IPS-15b (cell line): ENCODE results near the gene CPLANE1.
"Not testable (repeated sequence)": the region's sequence is repeated elsewhere in the genome, so short reads cannot be mapped to it uniquely, and the experiment has no call there.

Experiments
- H3K27me3 ChIP-seq: one replicate; pipeline ENCODE4 v1.6.1; 2013; ENCODE audit warnings: low read length; ENCODE audit not compliant: control insufficient read depth, insufficient read depth
- H3K36me3 ChIP-seq: one replicate; pipeline ENCODE4 v1.6.1; 2013; ENCODE audit warnings: low read length; ENCODE audit not compliant: control insufficient read depth, insufficient read depth
- H3K4me1 ChIP-seq: one replicate; pipeline ENCODE4 v1.6.1; 2013; ENCODE audit warnings: mild to moderate bottlenecking, low read length; ENCODE audit not compliant: control insufficient read depth, insufficient read depth
- H3K4me3 ChIP-seq: one replicate; pipeline ENCODE4 v1.5.1; 2013; ENCODE audit warnings: low read depth, low read length
- H3K9ac ChIP-seq: one replicate; pipeline ENCODE4 v1.6.1; 2013; ENCODE audit warnings: low read depth, mild to moderate bottlenecking, low read length
- H3K9me3 ChIP-seq: one replicate; pipeline ENCODE4 v1.6.1; 2013; ENCODE audit warnings: mild to moderate bottlenecking, low read length; ENCODE audit not compliant: control insufficient read depth, insufficient read depth

Gene CPLANE1

GRCh38 chr5:37166197-37166596 lies 83.0 kb downstream of the CPLANE1 start:
- H3K9ac ChIP-seq = no peak overlapping the region
- H3K4me1 ChIP-seq = no peaks in the 10 kb centered on the region
- H3K36me3 ChIP-seq = peaks cover 6% of the 10 kb centered on the region
- no peaks in the 10 kb centered on the region for H3K27me3 ChIP-seq
- no peaks in the 10 kb centered on the region for H3K9me3 ChIP-seq
- no peak overlapping the region for H3K4me3 ChIP-seq

GRCh38 chr5:37165761-37166160 lies 83.4 kb downstream of the CPLANE1 start:
- Histone ChIP-seq H3K27me3 (no peaks in the 10 kb centered on the region), H3K36me3 (peaks cover 6% of the 10 kb centered on the region), H3K9ac (no peak overlapping the region), H3K9me3 (no peaks in the 10 kb centered on the region), H3K4me1 (no peaks in the 10 kb centered on the region), H3K4me3 (no peak overlapping the region)

- Histone ChIP-seq H3K27me3 (no peaks in the 10 kb centered on the region), H3K4me3 (no peak overlapping the region), H3K9ac (no peak overlapping the region), H3K4me1 (no peaks in the 10 kb centered on the region), H3K36me3 (no peaks in the 10 kb centered on the region), H3K9me3 (no peaks in the 10 kb centered on the region)
These were observed 95.5 kb downstream of the CPLANE1 start for GRCh38 chr5:37153661-37154060.

- no peaks in the 10 kb centered on the region for H3K9me3 ChIP-seq
- H3K9ac ChIP-seq = no peak overlapping the region
- no peaks in the 10 kb centered on the region for H3K4me1 ChIP-seq
- no peak overlapping the region for H3K4me3 ChIP-seq
- no peaks in the 10 kb centered on the region for H3K27me3 ChIP-seq
- H3K36me3 ChIP-seq = no peaks in the 10 kb centered on the region
These were observed 102.3 kb downstream of the CPLANE1 start for GRCh38 chr5:37146896-37147295.

- Histone ChIP-seq H3K4me1 (no peaks in the 10 kb centered on the region), H3K27me3 (no peaks in the 10 kb centered on the region), H3K9me3 (peaks cover 5% of the 10 kb centered on the region), H3K4me3 (no peak overlapping the region), H3K36me3 (peaks cover 3% of the 10 kb centered on the region), H3K9ac (no peak overlapping the region)
These were observed 112.5 kb downstream of the CPLANE1 start for GRCh38 chr5:37136694-37137093.

- H3K36me3 ChIP-seq, H3K4me3 ChIP-seq, H3K9me3 ChIP-seq, H3K27me3 ChIP-seq, H3K4me1 ChIP-seq, H3K9ac ChIP-seq: not testable (repeated sequence)
These were observed 113.9 kb downstream of the CPLANE1 start for GRCh38 chr5:37135312-37135711.

- H3K4me1 ChIP-seq = no peaks in the 10 kb centered on the region
- no peak overlapping the region for H3K9ac ChIP-seq
- no peaks in the 10 kb centered on the region for H3K27me3 ChIP-seq
- peaks cover 5% of the 10 kb centered on the region for H3K9me3 ChIP-seq
- peaks cover 3% of the 10 kb centered on the region for H3K36me3 ChIP-seq
- H3K4me3 ChIP-seq = no peak overlapping the region
These were observed 115.2 kb downstream of the CPLANE1 start for GRCh38 chr5:37133939-37134338.

- Histone ChIP-seq H3K9ac (no peak overlapping the region), H3K4me1 (no peaks in the 10 kb centered on the region), H3K9me3 (peaks cover 5% of the 10 kb centered on the region), H3K4me3 (no peak overlapping the region), H3K27me3 (no peaks in the 10 kb centered on the region), H3K36me3 (peaks cover 3% of the 10 kb centered on the region)
These were observed 116.5 kb downstream of the CPLANE1 start for GRCh38 chr5:37132646-37133045.

GRCh38 chr5:37121465-37121864 lies 127.7 kb downstream of the CPLANE1 start:
- no peak overlapping the region for H3K9ac ChIP-seq
- no peaks in the 10 kb centered on the region for H3K9me3 ChIP-seq
- no peaks in the 10 kb centered on the region for H3K27me3 ChIP-seq
- no peaks in the 10 kb centered on the region for H3K36me3 ChIP-seq
- H3K4me1 ChIP-seq = no peaks in the 10 kb centered on the region
- no peak overlapping the region for H3K4me3 ChIP-seq

GRCh38 chr5:37121027-37121426 lies 128.1 kb downstream of the CPLANE1 start:
- H3K36me3 ChIP-seq = no peaks in the 10 kb centered on the region

GRCh38 chr5:37120270-37120669 lies 128.9 kb downstream of the CPLANE1 start:
- Histone ChIP-seq H3K36me3 (no peaks in the 10 kb centered on the region), H3K9ac (no peak overlapping the region), H3K27me3 (no peaks in the 10 kb centered on the region), H3K9me3 (no peaks in the 10 kb centered on the region), H3K4me3 (no peak overlapping the region), H3K4me1 (no peaks in the 10 kb centered on the region)

More at GRCh38 chr5:37121027-37121426, 128.1 kb downstream of the CPLANE1 start:
- Histone ChIP-seq H3K27me3 (no peaks in the 10 kb centered on the region), H3K4me3 (no peak overlapping the region), H3K9ac (no peak overlapping the region), H3K9me3 (no peaks in the 10 kb centered on the region), H3K4me1 (no peaks in the 10 kb centered on the region)

GRCh38 chr5:37116359-37116758 lies 132.8 kb downstream of the CPLANE1 start:
- H3K9ac ChIP-seq = no peak overlapping the region
- H3K36me3 ChIP-seq = no peaks in the 10 kb centered on the region
- H3K4me1 ChIP-seq = no peaks in the 10 kb centered on the region
- H3K9me3 ChIP-seq = no peaks in the 10 kb centered on the region
- no peak overlapping the region for H3K4me3 ChIP-seq
- no peaks in the 10 kb centered on the region for H3K27me3 ChIP-seq
